Activated T-cell treated with anti-CD3 and anti-CD28 coated beads for 4 hours (primary cell): ENCODE results near the gene ZNF189.
"Not testable (repeated sequence)": the region's sequence is repeated elsewhere in the genome, so short reads cannot be mapped to it uniquely, and the experiment has no call there.

Source experiments
- DNase-seq: peaks from one replicate; pipeline ENCODE4 v3.0.0-alpha.2; 2020

Gene ZNF189

GRCh38 chr9:101381118-101381517, 17.5 kb upstream of the ZNF189 start:
- no peak for DNase-seq

GRCh38 chr9:101381833-101382342, 16.8 kb upstream of the ZNF189 start:
- DNase-seq: no peak

- no peak for DNase-seq
These were observed 15.3 kb upstream of the ZNF189 start for GRCh38 chr9:101383361-101383760.

- not testable (repeated sequence) for DNase-seq
These were observed 13.6 kb upstream of the ZNF189 start, which contains the start of gene BAAT for GRCh38 chr9:101384873-101385536. Gene BAAT, minus strand, starts transcription at chr9:101385006. Its CDS starts 13,602 bp downstream, at chr9:101371404.

GRCh38 chr9:101387871-101388506, 10.7 kb upstream of the ZNF189 start:
- DNase-seq: no peak

GRCh38 chr9:101388507-101388993, 10.1 kb upstream of the ZNF189 start:
- no peak for DNase-seq

GRCh38 chr9:101393135-101393534, 5.5 kb upstream of the ZNF189 start:
- DNase-seq: no peak

- no peak for DNase-seq
These were observed 4.0 kb upstream of the ZNF189 start for GRCh38 chr9:101394687-101395086.

- no peak for DNase-seq
These were observed 944 bp upstream of the ZNF189 start for GRCh38 chr9:101397746-101398067.

- no peak for DNase-seq
These were observed 435 bp downstream of the ZNF189 start for GRCh38 chr9:101398930-101399642.

GRCh38 chr9:101399643-101399970, 956 bp downstream of the ZNF189 start:
- DNase-seq: no peak

GRCh38 chr9:101400120-101400519, 1.5 kb downstream of the ZNF189 start:
- DNase-seq: no peak

- DNase-seq: no peak
These were observed 5.0 kb downstream of the ZNF189 start for GRCh38 chr9:101403516-101404285.

- DNase-seq: no peak
These were observed 9.9 kb downstream of the ZNF189 start for GRCh38 chr9:101408374-101409078.

GRCh38 chr9:101409079-101409477, 10.4 kb downstream of the ZNF189 start:
- DNase-seq: no peak

- DNase-seq: no peak
These were observed 16.2 kb downstream of the ZNF189 start for GRCh38 chr9:101414839-101415238.

GRCh38 chr9:101415578-101415977, 16.9 kb downstream of the ZNF189 start:
- no peak for DNase-seq

GRCh38 chr9:101417389-101417788, 18.7 kb downstream of the ZNF189 start:
- no peak for DNase-seq

- no peak for DNase-seq
These were observed 19.3 kb downstream of the ZNF189 start for GRCh38 chr9:101417977-101418376.

- no peak for DNase-seq
These were observed 20.1 kb downstream of the ZNF189 start for GRCh38 chr9:101418518-101419430.

- no peak for DNase-seq
These were observed 21.2 kb downstream of the ZNF189 start for GRCh38 chr9:101419863-101420262.
